GM19035 (cell line): ENCODE measurements around the gene VN1R5.
"Not testable (repeated sequence)": the region's sequence is repeated elsewhere in the genome, so short reads cannot be mapped to it uniquely, and the experiment has no call there.

Experiments
- ATAC-seq: cut with Tn5 transposase; IDR thresholded peaks from one replicate; pipeline ENCODE4 v1.9.1; 2021; ENCODE audit not compliant: unreplicated experiment

VN1R5 gene

DNA sequence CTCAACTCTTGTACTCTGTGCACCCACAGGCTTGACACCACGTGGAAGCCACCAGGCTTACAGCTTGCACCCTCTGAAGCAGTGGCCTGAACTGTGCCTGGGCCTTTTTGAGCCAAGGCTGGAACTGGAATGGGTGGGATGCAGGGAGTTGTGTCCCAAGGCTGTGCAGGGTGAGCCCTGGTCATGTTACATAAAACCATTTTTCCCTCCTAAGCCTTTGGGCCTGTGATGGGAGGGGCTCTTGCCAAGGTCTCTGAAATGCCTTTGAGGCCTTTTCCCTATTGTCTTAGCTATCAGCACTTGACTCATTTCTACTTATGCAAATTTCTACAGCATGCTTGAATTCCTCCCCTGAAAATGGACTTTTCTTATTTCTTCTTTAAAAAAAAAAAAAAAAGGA, 14.1 kb downstream of the VN1R5 start:
- no peak for ATAC-seq

DNA sequence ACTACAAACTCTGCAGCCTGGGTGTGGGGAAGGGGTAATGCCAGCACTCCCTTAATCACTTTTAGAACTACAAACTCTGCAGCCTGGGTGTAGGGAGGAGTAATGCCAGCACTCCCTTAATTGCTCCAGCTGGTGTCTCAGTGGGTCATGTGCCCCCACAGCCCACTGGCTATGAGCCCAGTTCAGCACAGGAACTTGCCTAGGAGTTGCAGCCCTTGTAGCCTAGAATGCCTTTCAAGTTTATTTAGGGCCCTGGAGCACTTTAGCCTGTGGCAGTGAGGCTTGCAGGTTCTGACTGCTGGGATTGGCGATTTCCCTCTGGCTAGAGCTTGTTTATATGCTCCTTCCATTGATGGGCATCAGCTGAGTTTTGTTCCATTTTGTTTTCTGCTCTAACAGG, 17.1 kb downstream of the VN1R5 start:
- ATAC-seq, result no peak

DNA sequence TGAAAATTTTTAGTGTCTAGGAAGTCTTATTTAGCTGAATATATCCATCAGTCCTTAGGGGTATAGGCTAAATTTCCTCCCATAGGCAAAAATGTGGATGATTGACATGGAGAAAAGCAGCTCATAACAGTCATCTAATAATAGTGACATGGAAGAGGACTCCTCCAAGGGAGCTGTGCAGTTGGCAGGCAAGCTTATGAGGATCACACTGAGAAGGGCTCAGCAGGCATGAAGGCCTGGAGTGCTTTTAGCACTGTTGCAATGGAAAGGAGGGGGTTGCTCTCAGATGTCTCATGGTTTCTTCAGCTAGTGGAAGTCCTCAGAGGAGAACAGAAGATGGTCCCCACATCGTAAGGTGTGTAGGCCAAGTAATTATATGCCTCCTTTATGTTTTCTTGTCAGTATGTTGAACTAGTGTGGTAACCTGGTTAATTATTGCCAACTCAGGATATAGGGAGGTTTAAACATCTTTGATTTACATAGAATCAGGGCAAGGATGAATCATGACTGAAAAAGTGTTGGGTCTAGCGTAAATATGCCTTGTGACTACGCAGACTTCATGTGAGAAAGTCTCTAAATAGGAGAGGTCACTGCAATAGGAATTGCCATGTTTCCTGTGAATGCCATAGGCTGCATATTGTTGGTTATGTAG, 18.9 kb downstream of the VN1R5 start:
- ATAC-seq, result no peak

DNA sequence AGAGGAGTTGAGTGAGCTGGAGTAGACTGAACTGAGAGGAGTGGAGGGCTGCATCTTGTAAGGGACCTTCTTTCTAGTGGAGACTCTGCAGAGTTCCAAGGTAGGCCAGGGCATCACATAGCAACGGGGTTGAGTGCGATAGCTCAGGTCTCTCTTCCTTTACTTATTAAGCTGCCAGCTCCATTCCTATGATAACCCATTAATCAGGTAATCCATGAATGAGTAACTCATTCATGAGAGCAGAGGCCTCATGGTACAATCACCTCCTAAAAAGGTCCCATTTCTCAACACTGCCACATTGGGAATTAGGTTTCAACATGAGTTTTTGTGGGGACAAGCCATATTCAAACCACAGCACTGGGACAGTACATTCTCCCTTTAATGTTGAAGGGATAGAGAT, 21.3 kb downstream of the VN1R5 start:
- no peak for ATAC-seq

DNA sequence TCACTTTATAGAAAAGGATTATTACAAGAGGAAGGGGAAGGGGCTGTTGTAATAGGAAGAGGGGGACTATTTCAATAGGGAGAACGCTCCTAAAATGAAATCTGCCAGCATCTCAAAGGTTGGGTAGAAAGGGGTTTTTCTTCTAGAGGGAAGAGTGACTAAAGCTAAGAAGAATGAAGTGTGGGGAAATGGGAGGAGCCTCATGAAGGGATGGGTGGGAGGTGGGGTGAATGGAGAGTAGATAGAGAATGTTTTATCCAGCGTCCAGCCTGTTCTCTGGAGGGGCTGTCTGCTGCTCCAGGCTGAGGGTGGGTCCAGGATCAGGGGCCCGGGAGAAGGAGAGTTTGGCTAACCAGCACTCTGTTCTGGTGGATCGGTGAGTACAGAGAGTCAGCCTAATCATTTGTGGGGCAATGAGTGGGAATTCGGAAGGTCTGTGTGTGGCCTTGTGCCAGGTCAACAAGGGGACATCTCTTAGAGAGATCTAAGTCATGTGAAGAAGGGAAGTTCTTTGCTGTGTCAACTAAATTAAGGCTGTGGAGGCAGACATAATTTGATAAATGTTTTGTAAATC, 25.2 kb downstream of the VN1R5 start:
- no peak for ATAC-seq

DNA sequence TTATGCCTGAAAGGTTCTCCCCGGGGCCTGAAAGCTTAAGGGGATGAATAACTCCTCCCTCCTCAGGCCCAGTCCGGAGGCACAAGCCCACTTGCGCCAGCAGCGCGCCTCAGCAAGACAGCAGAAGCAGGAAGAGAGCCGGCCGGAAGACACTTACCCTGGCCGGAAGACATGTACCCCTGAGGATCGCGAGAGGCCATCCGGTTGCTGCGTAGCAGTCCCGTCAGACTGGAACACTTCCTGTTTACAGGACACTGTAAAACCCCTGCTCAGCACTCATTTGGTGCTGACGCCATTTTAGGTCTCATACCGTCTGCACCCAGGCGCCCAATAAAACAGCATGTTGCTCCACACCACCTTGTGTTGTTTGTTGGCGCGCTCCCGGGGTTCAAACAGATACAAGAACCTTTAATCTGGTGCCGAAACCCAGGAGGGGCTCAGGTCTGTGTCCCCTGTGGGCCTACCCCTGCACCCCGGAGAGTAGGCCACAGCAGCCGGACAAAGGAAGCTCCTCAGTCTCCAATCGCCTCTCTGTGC, 30.3 kb downstream of the VN1R5 start:
- no peak for ATAC-seq

DNA sequence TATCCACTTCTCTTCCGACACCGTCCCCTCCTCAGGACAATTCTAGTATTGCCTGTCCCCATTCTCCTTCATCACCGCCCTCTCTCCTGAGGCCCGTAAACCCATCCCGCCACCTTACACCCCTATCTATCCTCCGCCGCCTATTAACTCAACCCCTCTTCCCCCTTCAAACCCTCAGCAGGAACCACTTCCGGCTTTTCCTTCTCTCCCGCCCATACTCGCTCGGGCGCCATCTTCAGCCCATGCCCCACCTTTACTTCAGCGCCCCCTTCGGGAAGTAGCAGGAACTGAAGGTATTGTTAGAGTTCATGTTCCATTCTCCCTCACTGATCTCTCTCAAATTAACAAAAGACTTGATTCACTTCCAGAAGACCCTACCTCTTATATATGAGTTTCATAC, 31.6 kb downstream of the VN1R5 start:
- no peak for ATAC-seq

DNA sequence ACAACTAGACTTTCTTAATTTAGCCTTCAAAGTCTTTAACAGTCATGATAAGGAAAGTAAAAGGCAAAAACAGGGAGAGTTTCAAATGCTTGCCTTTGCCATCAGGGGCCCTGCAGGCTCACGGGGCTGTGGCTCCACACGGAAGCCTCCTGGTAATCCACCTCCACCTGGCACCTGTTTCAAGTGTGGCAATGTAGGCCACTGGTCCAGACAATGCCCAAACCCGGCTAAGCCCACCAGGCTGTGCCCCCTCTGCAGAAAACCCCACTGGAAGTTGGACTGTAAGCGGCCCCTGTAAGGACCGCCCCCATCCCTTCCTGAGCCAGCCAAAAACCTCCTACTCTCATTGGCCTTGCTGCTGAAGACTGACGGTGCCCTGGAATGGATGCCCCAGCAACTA, 32.5 kb downstream of the VN1R5 start:
- ATAC-seq, result no peak

DNA sequence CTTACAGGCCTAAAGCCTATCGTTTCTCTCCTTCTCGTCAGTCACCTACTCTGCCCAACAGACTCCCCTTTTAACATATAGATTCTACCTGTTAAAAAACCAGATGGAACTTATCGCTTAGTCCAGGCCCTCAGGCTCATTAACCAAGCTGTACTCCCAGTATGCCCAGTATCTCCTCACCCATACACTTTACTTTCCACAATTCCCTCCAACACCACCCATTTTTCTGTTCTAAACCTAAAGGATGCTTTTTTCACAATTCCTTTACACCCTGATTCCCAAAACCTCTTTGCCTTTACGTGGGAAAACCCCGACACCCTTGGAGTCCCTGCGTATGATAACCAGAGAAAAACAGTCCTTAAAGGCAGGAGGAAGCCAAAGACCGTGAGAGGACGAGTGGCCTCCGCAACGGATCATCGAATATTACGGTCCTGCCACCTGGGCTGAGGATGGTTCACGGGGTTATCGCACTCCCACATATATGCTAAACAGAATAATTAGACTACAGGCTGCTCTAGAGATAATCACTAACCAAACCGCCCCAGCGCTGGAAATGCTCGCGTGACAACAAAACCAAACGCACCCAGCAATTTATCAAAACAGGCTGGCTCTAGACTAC, 33.5 kb downstream of the VN1R5 start:
- not testable (repeated sequence) for ATAC-seq

DNA sequence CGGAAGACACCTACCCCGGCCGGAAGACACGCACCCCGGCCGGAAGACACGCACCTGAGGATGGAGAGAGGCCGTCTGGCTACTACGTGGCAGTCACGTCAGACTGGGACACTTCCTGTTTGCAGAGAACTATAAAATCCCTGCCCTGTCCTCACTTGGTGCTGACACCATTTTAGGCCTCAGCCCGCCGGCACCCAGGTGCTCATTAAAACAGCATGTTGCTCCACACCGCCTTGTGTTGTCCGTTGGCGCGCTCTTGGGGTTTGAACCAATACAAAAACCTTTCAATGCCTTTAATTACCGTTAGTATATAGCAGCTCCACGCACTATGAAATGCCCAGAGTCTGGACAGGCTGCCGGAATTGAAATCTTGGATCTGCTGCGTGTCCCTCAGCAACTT, 34.7 kb downstream of the VN1R5 start:
- no peak for ATAC-seq

DNA sequence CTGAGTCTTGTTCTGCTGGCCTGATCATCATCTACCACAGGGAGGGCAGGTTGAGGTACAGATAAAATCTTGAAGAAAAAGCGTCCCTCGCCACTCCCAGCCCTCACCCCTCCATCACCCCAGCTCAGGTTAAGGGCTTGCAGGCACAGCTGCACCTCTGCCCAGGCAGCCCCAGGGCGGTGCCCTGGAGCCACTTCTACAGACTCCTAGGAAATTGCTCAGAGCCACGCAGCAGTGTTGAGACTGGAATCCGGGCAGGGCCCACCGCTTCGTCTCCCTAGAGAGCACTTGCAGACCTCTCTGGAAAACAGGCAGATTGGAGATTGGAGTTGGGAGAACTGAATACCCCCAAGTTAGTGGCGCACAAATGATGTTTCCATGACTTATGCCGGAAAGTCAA, 35.3 kb downstream of the VN1R5 start:
- no peak for ATAC-seq

DNA sequence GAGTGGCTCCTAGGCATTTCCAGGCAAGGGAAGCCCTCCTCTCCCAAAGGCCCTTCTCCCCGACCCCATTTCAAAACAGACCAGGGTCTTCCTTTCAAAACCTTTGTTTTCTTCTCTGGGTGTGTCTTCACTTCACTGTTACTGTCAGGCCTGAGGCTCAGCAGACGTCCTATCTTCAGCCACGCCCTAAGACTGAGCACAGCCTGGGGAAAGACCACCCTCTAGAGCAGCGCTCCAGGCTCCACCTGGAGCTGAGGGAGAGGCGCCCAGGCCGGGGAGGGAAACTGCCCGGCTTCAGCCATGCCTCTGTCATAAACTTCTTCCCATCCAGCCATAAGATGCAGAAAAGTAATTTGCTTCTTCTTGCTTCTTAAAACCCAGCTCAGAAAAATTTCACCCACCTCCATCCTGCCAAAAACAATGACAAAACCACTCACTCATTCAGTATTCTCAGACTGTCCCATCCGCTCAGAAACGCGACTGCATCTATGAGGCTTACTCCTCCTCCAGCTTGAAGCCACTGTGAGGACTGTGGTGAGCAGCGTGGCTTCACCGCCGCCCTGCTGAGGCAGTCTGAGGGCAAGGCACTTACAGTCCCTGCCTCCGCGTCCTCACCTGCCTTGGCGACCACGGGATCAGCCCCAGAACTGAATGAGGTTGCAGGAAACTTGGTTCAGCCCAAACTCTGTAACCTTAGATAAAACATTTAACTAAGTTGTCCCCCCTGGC, 36.1 kb downstream of the VN1R5 start:
- ATAC-seq, result no peak

DNA sequence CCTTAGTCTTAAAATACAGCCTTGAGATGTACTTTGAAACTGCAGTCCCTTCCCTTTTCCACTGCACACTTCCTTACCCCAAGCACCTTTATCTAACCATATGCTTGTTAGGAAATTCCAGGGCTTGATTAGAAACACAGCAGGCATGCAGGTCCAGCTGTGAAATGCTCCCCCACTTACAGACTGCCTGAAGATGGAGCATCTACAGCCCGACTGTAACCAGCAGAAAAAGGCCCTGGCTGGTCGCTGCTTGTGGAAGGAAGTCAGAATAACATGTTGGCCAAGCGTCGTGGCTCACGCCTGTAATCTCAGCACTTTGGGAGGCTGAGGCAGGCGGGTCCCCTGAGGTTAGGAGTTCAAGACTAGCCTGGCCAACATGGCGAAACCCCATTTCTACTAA, 37.2 kb downstream of the VN1R5 start:
- ATAC-seq, result no peak

DNA sequence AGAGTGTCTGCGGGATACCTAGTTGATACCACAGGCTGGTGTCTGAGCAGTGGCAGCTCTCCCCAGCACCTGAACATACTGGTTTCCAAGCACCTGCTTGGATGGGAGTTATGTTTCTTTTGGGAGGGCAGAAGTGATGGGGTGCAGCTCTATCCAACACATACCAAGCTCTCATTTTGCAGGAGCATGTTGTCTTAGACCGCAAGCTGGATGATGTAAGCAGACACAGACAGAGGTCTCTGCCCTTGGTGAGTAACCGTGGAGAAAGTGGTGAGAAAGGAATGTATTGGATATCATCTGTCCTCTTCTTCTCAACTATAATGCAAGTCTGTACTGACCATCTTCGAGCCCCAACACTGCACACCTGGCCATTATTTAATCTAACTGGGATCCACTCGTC, 38.4 kb downstream of the VN1R5 start:
- no peak for ATAC-seq

DNA sequence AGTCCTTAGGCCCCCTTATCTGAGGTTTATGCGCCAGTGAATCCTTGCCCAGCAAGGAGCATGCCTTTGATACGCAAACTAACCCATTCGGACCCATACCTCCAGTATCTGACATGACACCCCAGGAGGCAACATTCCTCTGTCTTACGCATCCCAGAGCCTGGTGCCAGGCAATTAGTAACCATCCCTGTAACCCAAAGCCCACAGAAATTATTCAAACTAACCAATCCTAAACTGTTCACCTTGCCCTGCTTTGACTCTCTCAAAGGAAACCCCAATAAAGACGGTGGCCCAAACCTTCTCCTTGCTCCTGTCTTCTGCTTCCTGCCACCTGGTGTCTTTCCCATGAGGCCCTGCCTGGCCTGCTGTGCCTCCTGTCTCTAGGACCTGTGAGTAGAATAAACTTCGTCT, 39.4 kb downstream of the VN1R5 start:
- no peak for ATAC-seq

DNA sequence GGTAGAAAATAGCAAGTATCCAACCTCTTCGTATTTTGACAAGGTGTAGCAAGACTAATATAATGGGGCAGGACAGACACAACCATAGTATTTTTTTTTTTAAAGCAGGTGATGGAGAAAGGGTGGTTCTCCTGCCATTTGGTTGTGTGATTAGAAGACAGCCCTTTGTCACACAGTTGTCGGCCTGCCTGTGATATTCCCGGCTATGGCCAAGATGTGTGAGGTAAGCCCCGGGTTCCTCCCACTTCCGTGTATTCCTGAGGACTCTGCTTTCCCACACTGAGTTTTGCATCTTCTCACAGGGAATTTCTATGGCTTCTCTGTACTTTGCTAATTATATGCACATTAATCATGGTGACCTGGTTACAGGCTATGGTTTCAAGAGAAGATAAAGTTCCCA, 39.9 kb downstream of the VN1R5 start:
- no peak for ATAC-seq

DNA sequence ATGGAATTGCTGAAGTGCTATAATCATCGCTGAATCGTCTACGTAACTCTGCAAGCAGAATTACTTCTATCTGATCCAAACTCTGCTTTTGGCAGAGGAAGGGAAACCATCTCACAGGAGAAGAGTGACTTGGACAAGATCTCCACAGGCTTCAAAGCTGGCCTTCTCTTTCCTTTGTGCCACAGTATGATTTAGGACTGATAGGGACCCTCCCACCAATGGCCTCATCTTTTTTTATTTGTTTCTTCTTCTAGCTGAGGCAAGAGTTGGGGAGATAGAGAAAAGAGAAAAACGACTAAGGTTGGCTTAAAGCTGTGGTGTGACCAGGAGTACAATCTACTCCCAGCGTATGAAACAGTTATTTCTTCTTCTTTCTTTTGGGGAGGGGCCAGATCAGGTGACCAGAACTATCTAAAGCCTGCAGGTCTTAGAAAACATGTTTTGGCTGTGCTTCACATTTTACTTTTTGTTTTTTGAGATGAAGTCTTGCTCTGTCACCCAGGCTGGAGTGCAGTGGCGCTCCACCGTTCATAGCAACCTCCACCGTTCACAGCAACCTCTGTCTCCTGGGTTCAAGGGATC, 40.8 kb downstream of the VN1R5 start:
- no peak for ATAC-seq

DNA sequence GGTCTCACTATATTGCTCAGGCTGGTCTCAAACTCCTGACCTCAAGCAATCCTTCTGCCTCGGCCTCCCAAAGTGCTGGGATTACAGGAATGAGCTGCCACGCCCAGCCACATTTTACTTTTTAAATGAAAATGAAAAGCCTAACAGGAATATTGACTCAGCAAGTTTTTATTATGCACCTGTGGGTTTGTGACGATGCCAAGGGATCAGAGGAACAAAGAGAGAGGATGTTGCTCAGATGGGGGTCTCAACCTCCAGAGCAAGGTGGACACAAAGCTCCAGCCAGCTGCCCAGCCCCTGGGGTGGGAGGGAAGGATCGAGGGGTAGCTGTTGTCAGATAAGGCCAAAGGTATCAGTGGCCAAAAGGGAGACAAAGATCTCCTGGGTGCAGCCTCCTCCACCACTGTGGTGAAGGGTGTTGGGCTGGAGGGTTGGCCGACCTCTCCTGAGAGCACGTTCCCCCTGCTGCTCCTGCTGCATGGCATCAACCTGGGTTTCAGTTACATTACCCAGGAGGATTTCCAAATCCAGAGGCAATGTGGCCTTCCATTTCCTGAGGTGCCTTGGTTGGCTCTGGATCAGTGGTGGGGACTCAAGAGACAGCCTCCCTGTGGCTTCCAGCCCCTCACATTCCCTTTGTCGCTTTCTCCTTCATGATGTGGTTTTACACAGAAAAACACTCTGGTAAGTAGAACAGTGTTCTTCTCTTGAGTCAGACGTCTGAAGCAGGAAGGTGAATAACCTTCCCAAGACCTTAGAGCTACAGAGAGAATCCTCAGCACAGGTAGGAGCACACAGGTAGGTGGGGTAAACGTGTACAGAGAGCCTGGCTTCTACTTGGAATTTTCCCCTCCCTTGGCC, 41.6 kb downstream of the VN1R5 start:
- ATAC-seq, result no peak

DNA sequence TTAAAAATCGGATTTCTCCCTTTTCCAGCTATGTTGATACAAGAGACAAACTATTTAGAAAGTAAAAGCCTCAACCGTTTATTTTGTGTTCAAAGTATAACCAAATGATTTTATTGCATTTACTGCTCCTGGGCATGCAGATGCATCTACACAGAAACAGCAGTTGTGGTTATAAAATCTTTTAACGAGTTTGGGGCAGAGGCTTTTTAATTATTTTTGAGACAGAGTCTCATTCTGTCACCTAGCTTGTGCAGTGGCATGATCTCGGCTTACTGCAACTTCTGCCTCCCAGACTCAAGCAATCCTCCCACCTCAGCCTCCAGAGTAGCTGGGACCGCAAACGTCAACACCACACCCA, 42.2 kb downstream of the VN1R5 start:
- no peak for ATAC-seq

DNA sequence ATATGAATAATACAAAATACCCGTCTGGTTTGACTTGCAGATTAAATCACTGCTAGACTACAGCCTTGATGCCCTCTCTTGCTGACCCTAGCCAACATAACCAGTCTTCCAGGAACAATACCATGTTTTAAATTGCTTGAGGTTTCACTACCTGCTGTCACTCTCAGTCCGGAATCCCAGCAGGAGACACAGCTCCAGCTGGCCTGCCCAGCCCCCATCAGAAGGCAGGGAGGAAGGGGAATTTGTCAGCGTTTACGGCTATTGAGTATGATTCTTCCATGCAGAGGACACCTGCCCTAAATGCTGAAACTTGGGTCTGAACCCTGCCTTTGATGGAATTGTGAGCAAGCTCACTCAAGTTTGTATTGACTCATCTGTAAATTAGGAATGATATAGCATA, 42.8 kb downstream of the VN1R5 start:
- ATAC-seq, result no peak
